SU-DHL-6 (cell line): ENCODE measurements around the gene CYP3A5.

Source experiments
- CTCF ChIP-seq: fragments of 200-600 bp; sonication (generic); IDR thresholded peaks from one replicate; pipeline ENCODE4 v1.5.1; 2017; ENCODE audit warnings: antibody characterized with exemption, mild to moderate bottlenecking, low read length, moderate library complexity; ENCODE audit not compliant: insufficient read depth, poor library complexity, severe bottlenecking
- EZH2phosphoT487 ChIP-seq: fragments of 200-600 bp; sonication (generic), shearing (Covaris generic); conservative IDR thresholded peaks from 2 replicates; pipeline ENCODE4 v1.6.1; 2018; ENCODE audit warnings: mild to moderate bottlenecking, antibody characterized with exemption, low read length, moderate library complexity, mixed read lengths

DNA sequence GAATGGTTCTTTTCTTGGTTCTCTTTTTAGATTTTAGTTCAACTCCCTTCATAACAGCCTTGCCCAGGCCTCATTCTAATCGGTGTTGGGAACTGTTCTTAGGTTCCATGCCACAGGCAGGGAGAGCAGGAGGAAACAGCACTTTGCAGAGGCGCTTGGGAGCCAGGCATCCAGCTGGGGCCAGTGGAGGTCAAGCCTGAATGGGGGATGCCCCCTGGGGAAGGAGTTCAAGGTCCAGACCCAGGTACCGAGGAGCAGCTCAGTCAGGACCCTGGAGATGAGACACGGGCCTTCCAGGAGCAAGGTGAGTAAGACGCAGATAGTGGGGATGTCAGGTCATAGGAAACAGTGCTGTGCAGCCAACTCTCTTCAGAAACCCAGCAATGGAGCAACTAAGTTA is 58.5 kb downstream of the CYP3A5 start:
- TF ChIP-seq CTCF (no peak), EZH2phosphoT487 (no peak)
